Glutamatergic neuron (in vitro differentiated cells): ENCODE results near the gene MYO6. TPM values are rescaled to one million over a fixed set of nuclear protein-coding genes. Genes with fewer than 3 reads are reported as not detected.

Experiments
- DNase-seq: peaks from one replicate; pipeline ENCODE4 v3.0.0; 2022
- H3K27ac Mint-ChIP-seq: one replicate; pipeline ENCODE4 v1.8.0; 2020; ENCODE audit warnings: mild to moderate bottlenecking, mixed read lengths, inconsistent platforms; ENCODE audit not compliant: unreplicated experiment
- H3K27me3 Mint-ChIP-seq: one replicate; pipeline ENCODE4 v1.8.0; 2020; ENCODE audit warnings: mild to moderate bottlenecking, moderate library complexity, mixed read lengths, inconsistent platforms; ENCODE audit not compliant: unreplicated experiment
- H3K36me3 Mint-ChIP-seq: one replicate; pipeline ENCODE4 v1.8.0; 2020; ENCODE audit warnings: mild to moderate bottlenecking, mixed read lengths, inconsistent platforms; ENCODE audit not compliant: unreplicated experiment
- H3K4me1 Mint-ChIP-seq: one replicate; pipeline ENCODE4 v1.8.0; 2020; ENCODE audit warnings: mild to moderate bottlenecking, low read depth, mixed read lengths, inconsistent platforms; ENCODE audit not compliant: unreplicated experiment
- H3K4me3 Mint-ChIP-seq: one replicate; pipeline ENCODE4 v1.8.0; 2020; ENCODE audit warnings: mild to moderate bottlenecking, mixed read lengths, inconsistent platforms; ENCODE audit not compliant: unreplicated experiment
- H3K9me3 Mint-ChIP-seq: one replicate; pipeline ENCODE4 v1.8.0; 2020; ENCODE audit warnings: mild to moderate bottlenecking, moderate library complexity, mixed read lengths, inconsistent platforms; ENCODE audit not compliant: unreplicated experiment
- CTCF ChIP-seq: fragments of 200-600 bp; sonication (generic); IDR thresholded peaks from one replicate; pipeline ENCODE4 v1.5.0; 2021; ENCODE audit not compliant: partially characterized antibody, unreplicated experiment
- total RNA-seq: library from RNA; stranded (reverse); fragmentation: NEBNext Ultra II Directional; extraction: Animal tissue kit (Norgen Biotek cat#: 25700); gene quantifications from one replicate; pipeline ENCODE4 v1.2.1, GENCODE V29; 2021; ENCODE audit not compliant: unreplicated experiment

Gene MYO6
- total RNA-seq, 1 donor from 2014 or later = 72.2 TPM

GRCh38 chr6:75863784-75864183, 114.7 kb downstream of the MYO6 start:
- no peak for TF ChIP-seq CTCF
- H3K4me1 Mint-ChIP-seq = no peaks in the 10 kb centered on the region
- no peak overlapping the region for H3K4me3 Mint-ChIP-seq
- H3K36me3 Mint-ChIP-seq = no peaks in the 10 kb centered on the region
- DNase-seq = no peak
- H3K27ac Mint-ChIP-seq = no peak overlapping the region
- H3K9me3 Mint-ChIP-seq = no peaks in the 10 kb centered on the region
- H3K27me3 Mint-ChIP-seq = peaks cover 3% of the 10 kb centered on the region

GRCh38 chr6:75864446-75864845, 115.4 kb downstream of the MYO6 start:
- Mint-ChIP-seq H3K27ac (no peak overlapping the region), H3K4me1 (no peaks in the 10 kb centered on the region), H3K9me3 (no peaks in the 10 kb centered on the region), H3K4me3 (no peak overlapping the region), H3K27me3 (peaks cover 3% of the 10 kb centered on the region), H3K36me3 (no peaks in the 10 kb centered on the region)
- DNase-seq = no peak
- no peak for TF ChIP-seq CTCF

- Mint-ChIP-seq H3K27me3 (no peaks in the 10 kb centered on the region), H3K4me1 (no peaks in the 10 kb centered on the region), H3K27ac (no peak overlapping the region), H3K4me3 (no peak overlapping the region), H3K9me3 (no peaks in the 10 kb centered on the region), H3K36me3 (no peaks in the 10 kb centered on the region)
- DNase-seq = no peak
- TF ChIP-seq CTCF = no peak
These were observed 121.3 kb downstream of the MYO6 start for GRCh38 chr6:75870389-75870788.

- no peaks in the 10 kb centered on the region for H3K27me3 Mint-ChIP-seq
- peaks cover 1% of the 10 kb centered on the region for H3K9me3 Mint-ChIP-seq
- H3K36me3 Mint-ChIP-seq = no peaks in the 10 kb centered on the region
- H3K27ac Mint-ChIP-seq = no peak overlapping the region
- H3K4me1 Mint-ChIP-seq = no peaks in the 10 kb centered on the region
- H3K4me3 Mint-ChIP-seq = no peak overlapping the region
- no peak for DNase-seq
- TF ChIP-seq CTCF = no peak
These were observed 125.2 kb downstream of the MYO6 start for GRCh38 chr6:75874224-75874623.

- Mint-ChIP-seq H3K36me3 (no peaks in the 10 kb centered on the region), H3K27me3 (no peaks in the 10 kb centered on the region), H3K4me3 (no peak overlapping the region), H3K27ac (no peak overlapping the region), H3K4me1 (no peaks in the 10 kb centered on the region), H3K9me3 (peaks cover 1% of the 10 kb centered on the region)
- no peak for TF ChIP-seq CTCF
- DNase-seq = no peak
These were observed 127.1 kb downstream of the MYO6 start for GRCh38 chr6:75876152-75876551.
